Embryonic facial prominence (tissue), 1 donor: ENCODE data around the gene DGCR2.
"Not testable (repeated sequence)": the region's sequence is repeated elsewhere in the genome, so short reads cannot be mapped to it uniquely, and the experiment has no call there.

Experiments used
- DNase-seq: peaks from one replicate; pipeline ENCODE4 v3.0.0-alpha.2; 2016; ENCODE audit errors: extremely low spot score

The DGCR2 gene

GRCh38 chr22:19109198-19110063 is 12.8 kb downstream of the DGCR2 start:
- no peak for DNase-seq

- no peak for DNase-seq
These were observed 13.4 kb downstream of the DGCR2 start for GRCh38 chr22:19108807-19109197.

GRCh38 chr22:19107730-19108074 is 14.5 kb downstream of the DGCR2 start:
- no peak for DNase-seq

- DNase-seq: no peak
These were observed 15.1 kb downstream of the DGCR2 start for GRCh38 chr22:19106886-19107729.

DNA sequence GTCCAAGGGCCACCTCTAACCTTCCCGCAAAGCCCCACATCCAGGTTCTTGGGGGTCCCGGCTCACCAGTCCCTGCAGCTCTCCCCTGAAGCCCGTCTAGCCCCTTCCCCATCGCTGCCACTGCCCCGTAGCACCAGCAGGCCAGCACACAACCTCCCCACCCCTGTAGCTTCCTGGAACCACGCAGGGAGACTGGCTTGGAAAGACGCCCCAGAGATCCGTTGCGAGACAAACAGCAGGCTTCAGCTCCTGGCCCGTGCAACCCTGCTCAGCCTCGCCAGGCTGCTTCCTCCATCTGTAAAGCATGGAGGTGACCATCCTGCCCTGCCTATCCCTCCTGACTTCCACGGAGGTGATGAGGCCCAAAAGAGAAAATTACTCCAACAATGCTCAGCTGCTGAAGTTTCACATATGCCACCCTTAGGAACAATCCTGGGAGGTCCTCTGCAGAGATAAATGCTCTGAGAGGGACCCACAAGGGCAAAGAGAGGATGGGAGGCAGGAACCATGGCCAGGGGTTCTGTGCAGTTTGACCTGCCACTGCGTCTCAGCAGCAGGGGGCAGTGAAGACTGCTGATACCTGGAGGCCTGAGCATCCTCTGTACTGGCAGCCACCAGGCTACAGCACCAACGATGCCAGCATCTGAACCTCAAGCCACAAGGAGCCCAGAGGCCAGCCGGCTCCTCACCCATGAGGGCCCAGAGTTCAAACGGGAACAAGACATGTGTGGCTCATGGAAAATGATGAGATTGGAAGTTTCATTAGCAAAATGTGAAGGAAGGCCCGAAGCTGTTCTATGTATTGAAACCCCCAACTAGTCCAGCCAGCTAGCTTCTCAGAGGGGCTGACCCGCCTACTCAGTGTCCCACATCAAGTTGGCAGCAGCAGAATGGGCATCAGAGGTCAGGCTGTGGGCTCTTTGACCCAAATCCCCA is 16.1 kb downstream of the DGCR2 start:
- DNase-seq: no peak

GRCh38 chr22:19105456-19105855 is 16.8 kb downstream of the DGCR2 start:
- no peak for DNase-seq

- DNase-seq: peak; percentile 43
These were observed 18.1 kb downstream of the DGCR2 start for GRCh38 chr22:19103880-19104821.

- no peak for DNase-seq
These were observed 24.1 kb downstream of the DGCR2 start for GRCh38 chr22:19098157-19098556.

DNA sequence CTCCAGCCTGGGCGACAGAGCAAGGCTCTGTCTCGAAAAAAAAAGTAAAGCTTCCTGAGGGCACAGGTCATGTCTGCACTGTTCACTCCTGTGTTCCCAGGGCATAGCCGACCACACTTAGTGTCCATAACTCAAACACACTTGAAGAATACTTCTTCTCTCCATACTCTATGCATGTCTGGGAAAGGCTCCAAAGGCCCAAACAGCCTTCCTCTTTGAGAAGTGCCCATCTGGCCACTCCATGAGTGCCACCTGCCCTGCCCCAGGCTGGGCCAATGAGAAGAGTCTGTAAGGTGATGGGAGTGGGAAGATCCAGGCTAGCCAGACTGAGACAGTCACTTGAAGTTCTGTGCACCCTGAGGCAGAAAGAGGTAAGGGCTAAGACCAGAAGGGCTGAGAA is 24.7 kb downstream of the DGCR2 start:
- DNase-seq: no peak

GRCh38 chr22:19096555-19096954 is 25.7 kb downstream of the DGCR2 start:
- no peak for DNase-seq

GRCh38 chr22:19094393-19094997 is 27.7 kb downstream of the DGCR2 start:
- no peak for DNase-seq

DNA sequence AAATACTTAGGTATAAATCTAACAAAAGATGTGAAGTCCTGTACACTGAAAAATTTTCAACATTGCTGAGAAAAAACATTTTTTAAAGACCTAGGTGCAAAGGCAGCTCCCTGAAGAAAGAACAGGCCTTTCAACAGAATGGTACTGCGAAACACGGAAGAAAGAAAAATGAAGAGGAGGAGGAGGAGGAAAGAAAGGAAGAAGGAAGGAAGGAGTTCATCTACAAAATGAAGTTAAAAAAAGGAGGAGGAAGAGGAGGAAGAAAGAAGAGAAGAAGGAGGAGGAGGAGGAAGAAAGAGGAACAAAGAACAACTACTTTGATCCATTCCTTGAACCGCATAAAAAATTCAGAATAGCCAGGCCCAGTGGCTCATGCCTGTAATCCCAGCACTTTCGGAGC is 29.5 kb downstream of the DGCR2 start:
- no peak for DNase-seq

DNA sequence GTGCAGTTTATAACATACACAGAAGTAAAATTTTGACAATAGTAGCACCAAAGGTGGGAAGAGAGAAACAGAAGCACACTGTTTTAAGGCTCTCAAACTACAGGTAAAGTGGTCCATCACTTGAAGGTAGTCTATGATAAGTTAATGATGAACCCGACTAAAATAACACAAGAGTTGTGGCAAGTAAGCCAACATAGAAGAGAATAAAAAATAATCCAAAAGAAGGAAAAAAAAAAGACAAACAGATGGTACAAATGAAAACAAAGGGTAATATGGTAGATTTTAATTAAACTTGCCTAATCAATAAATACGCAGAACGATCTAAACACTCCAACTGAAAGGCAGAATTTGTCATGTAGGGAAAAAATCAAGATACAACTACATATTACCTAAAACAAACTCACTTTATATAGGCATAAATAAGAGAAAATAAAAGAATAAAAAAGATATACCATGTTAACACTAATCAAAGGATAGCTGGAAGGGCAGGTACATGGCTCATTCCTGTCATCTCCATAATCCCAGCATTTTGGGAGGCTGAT is 31.6 kb downstream of the DGCR2 start:
- DNase-seq: no peak

DNA sequence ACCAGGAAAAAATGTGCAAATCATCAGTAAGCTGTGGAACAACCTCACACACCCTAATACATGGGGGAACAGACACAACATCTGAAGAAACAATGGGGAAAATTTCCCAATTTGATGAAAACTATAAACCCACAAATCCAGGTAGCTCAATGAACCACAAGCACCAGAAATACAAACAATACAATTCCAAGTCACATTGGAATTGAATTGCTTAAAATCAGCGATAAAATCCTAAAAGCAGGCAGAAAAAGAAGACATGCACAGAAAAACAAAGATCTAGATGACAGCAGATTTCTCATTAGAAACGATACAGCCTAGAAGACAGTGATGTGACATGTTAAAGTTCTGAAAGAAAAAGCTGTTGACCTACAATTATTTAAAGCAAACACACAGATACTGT is 32.0 kb downstream of the DGCR2 start:
- no peak for DNase-seq

DNA sequence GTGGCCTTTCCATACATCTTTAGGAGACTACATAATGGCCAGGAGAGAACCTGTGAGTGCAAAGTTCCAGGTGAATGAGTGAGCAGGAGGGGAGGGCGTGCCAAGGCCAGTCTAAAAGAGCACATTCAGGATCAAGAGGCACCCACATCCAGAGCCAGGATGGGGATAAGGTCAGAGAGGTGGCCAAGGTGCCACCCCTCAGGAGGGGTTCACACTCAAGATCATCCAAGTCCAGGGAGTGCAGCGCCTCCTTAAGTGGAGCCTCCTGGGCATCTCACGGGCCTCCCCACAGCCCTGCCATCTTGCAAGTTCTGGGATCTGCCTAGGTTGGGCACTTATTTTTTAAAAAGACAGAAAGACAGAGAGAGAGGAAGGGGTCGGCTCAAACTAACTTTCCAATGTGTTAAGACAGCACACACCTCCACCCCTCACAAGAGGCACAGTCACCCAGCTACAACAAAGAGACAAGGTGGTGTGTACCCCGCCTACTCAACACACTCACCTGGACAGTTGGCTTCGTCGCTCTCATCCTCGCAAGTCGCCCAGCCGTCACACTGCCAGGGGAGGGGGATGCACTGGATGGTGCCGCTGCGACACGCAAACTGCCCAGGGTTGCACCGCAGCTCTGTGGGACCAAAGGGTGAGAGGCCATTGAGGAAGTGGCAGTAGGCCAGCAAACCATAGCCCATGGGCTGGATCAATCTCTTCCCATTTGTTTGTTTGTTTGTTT is 33.2 kb downstream of the DGCR2 start:
- no peak for DNase-seq

DNA sequence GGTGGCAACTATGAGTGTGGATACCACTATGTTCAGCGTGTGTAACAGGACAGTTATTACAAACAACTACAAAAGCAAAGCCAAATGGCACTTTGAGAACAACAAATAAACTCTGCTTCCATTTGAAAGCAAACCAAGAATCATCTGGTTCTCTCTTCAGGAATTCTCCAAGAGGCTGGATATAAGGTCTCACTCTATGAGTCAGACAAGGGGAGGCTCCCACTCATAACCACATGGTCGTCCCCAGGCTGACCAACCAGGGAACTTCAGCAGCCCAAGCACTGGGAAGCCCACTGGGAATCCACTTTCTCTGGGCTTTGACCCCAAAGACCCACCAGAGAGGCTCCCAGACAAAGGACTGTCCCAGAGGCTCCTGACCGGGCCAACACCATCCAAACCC is 35.3 kb downstream of the DGCR2 start:
- no peak for DNase-seq

DNA sequence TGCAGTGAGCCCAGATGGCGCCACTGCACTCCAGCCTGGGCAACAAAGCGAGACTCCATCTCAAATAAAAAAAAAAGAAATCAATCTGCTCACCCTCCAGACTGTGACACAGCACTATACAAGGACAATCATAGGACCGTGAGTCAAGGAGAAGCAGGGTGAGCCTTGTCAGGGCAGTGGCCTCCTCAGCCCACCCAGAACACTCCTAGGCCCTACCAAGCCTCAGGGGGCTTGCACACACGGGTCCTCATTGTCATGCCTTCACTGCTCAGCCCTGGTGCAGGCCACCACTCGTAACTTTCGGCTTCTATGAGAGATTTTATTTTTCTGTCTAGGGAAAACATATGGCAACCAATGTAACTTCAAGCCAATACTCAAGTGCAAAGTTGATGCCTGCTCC is 35.8 kb downstream of the DGCR2 start:
- no peak for DNase-seq

DNA sequence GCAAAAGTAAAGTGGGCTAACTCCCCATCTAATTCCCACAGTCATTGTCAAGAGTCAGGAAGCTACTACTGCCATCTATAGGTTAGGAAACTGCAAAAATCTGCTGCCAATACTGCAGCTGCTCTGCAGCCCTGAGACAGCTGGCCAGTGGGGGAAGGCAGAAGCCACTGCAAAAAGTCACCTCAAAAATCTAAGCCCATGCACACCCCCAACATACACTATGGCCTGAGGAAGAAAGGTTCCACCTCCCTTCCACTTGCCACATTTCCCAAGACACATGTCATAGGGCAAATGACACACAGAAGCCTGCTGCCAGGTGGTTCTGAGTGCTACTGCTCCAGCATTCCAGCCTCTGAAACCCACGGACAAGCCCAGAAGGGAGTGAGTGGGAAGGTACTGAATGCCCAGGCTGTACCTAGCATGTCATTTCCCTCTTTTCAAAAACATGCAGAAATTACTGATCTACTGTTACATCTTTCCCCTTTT is 36.9 kb downstream of the DGCR2 start:
- DNase-seq: no peak

DNA sequence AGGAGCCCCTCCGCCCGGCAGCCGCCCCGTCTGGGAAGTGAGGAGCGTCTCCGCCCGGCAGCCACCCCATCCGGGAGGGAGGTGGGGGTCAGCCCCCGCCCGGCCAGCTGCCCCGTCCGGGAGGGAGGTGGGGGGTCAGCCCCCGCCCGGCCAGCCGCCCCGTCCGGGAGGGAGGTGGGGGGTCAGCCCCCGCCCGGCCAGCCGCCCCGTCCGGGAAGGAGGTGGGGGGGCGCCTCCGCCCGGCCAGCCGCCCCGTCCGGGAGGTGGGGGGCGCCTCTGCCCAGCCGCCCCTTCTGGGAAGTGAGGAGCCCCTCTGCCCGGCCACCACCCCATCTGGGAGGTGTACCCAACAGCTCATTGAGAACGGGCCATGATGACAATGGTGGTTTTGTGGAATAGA is 37.6 kb downstream of the DGCR2 start:
- not testable (repeated sequence) for DNase-seq
